Activated T-cell treated with anti-CD3 and anti-CD28 coated beads, Interleukin-2, amount 50 U/mL, for 48 hours (primary cell): ENCODE results near the gene ADGRB3.

Experiments
- DNase-seq, 2 experiments: peaks; one replicate each; pipeline ENCODE4 v3.0.0-alpha.2; 2020

The ADGRB3 gene

GRCh38 chr6:68634726-68635411, at the start of gene ADGRB3:
Gene ADGRB3 (plus strand): TSS chr6:68635282. CDS start chr6:68638676, 3,394 bp downstream.
- DNase-seq: peak; percentile 34 to 46

GRCh38 chr6:68593558-68593957, 41.5 kb upstream of the ADGRB3 start:
- DNase-seq: no peak

GRCh38 chr6:68597642-68598041, 37.4 kb upstream of the ADGRB3 start:
- no peak for DNase-seq

GRCh38 chr6:68615938-68616337, 19.1 kb upstream of the ADGRB3 start:
- no peak for DNase-seq

- no peak for DNase-seq
These were observed 9.1 kb upstream of the ADGRB3 start for GRCh38 chr6:68625998-68626397.

- DNase-seq: no peak
These were observed 6.9 kb upstream of the ADGRB3 start for GRCh38 chr6:68628161-68628560.

- DNase-seq: no peak
These were observed 2.3 kb upstream of the ADGRB3 start for GRCh38 chr6:68632734-68633133.

GRCh38 chr6:68633281-68633971, 1.7 kb upstream of the ADGRB3 start:
- DNase-seq: no peak

GRCh38 chr6:68633972-68634725, 933 bp upstream of the ADGRB3 start:
- DNase-seq: peak in 1 of 2 experiments; percentile 17

- no peak for DNase-seq
These were observed 277 bp downstream of the ADGRB3 start for GRCh38 chr6:68635412-68635705.

GRCh38 chr6:68635706-68636513, 828 bp downstream of the ADGRB3 start:
- peak; percentile 20 for DNase-seq

GRCh38 chr6:68636666-68637065, 1.6 kb downstream of the ADGRB3 start:
- no peak for DNase-seq

- DNase-seq: no peak
These were observed 2.0 kb downstream of the ADGRB3 start for GRCh38 chr6:68637071-68637470.

GRCh38 chr6:68637782-68638181, 2.7 kb downstream of the ADGRB3 start:
- DNase-seq: no peak

- peak; percentile 22 to 26 for DNase-seq
These were observed 3.3 kb downstream of the ADGRB3 start for GRCh38 chr6:68638230-68638900.

GRCh38 chr6:68639211-68639610, 4.1 kb downstream of the ADGRB3 start:
- DNase-seq: no peak

GRCh38 chr6:68639826-68640490, 4.9 kb downstream of the ADGRB3 start:
- DNase-seq: no peak

GRCh38 chr6:68640491-68640835, 5.4 kb downstream of the ADGRB3 start:
- no peak for DNase-seq

GRCh38 chr6:68641172-68641571, 6.1 kb downstream of the ADGRB3 start:
- DNase-seq: no peak

GRCh38 chr6:68642081-68642480, 7.0 kb downstream of the ADGRB3 start:
- no peak for DNase-seq

- no peak for DNase-seq
These were observed 7.9 kb downstream of the ADGRB3 start for GRCh38 chr6:68642977-68643376.

GRCh38 chr6:68649669-68650068, 14.6 kb downstream of the ADGRB3 start:
- DNase-seq: no peak
